Stimulated activated CD8-positive, alpha-beta memory T cell treated with anti-CD3 and anti-CD28 coated beads, Interleukin-15, amount 100 ng/mL, for 24 hours (primary cell): Measurements from ENCODE around the gene RANBP1.

ENCODE experiments used
- DNase-seq: peaks from one replicate; pipeline ENCODE4 v3.0.0-alpha.2; 2020; ENCODE audit warnings: low read depth

RANBP1 gene

DNA sequence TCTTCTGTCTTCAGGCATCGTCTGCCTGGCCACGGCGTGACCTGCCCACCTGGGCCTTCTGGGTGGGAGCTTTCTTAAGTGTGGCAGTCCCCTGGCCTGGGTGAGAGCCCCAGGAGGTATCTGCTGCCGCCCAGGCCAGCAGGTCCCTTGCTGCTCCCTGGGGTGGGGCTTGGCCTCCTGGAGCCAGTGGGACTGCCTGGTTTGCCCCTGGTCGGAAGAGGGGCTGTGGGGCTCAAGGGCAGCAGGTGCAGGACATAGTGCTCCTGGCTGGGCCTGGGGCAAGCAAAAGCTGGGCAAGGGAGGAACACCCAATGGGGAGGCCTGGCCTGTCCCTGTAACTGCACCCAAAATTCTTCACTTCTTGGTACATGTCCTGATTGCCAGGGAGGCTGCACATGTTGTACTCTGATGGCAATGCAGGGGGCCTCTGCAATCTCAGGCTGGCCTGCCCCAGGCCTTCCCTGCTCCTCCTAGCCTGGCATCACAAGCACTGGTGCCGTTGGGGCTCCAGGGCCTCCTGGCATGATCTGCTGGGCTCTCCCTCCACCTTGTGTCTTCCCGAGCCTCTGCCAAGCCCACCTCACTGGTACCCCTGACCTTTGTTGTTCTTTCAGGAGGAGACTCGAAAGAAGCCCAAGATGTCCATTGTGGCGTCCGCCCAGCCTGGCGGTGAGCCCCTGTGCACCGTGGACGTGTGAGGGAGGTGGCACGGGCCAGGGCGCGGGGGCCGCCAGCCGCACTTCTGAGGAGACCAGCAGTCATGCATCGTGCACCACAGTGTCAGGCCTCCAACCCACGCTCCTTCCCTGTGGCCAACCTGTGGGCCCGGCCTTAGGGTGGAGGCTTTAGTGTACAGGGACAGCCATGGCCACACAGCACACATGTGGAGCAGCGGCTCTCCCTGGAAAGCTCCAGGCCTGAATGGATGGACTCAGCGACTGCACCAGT lies 6.2 kb upstream of the RANBP1 start:
- DNase-seq = no peak

DNA sequence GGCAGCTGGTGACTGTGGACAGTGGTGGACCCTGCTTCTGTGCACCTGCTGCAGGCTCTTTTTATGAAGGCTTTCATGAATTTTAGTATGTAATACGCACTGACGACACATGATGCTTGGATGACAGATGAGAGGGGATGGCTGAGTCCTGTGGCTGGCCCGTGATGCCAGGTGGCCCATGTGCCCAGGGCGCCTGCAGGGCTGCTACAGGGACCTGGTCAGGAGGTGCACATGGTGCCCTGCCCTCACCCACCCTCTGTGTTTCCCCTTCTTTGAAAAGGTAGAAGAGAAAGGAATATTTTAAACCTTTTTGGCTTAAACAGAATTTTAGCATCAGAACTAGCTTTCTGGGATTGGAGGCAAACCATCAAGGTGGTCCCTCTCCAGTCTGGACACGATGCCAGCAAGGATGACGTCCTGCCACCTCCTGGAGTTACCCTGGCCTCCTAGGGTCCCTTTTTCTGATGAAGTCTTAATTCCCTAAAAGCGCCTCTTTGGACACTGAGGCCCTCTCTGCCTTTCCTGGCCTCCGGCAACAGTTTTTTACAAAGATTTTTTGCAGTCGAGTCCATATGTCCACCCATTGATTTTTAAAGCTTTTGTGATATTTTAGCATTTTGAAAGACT lies 5.4 kb upstream of the RANBP1 start:
- DNase-seq = no peak

DNA sequence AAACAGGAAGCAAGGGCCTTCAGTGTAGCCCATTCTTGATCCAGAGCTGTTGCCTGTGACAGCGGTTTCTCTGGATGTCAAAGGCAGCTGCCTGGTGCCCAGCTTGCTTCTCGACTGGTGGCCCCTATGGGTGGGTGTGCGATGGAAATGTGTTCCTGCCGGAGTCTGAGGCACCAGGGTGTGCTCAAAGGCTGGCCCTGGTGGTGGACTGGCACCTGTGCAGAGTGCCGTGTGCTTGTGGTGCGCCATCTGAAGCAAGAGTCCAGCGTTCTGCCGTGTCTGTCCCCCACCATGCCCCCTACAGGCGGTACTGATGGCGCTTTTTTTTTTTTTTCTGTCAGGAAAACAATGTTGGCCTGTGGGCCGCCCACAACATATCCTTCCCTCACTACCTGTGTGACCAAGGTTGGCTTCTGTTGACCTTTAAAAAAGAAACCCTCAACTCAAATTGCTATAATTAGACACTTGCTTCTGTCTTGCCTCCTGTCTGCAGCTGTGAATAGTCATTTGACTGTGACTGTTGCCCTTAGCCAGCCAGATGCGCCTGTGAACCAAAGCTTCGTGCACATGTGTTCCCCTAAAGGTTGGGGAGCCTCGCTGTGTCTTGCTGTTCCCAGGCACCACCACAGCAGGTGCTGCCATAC lies 4.7 kb upstream of the RANBP1 start:
- DNase-seq = no peak

DNA sequence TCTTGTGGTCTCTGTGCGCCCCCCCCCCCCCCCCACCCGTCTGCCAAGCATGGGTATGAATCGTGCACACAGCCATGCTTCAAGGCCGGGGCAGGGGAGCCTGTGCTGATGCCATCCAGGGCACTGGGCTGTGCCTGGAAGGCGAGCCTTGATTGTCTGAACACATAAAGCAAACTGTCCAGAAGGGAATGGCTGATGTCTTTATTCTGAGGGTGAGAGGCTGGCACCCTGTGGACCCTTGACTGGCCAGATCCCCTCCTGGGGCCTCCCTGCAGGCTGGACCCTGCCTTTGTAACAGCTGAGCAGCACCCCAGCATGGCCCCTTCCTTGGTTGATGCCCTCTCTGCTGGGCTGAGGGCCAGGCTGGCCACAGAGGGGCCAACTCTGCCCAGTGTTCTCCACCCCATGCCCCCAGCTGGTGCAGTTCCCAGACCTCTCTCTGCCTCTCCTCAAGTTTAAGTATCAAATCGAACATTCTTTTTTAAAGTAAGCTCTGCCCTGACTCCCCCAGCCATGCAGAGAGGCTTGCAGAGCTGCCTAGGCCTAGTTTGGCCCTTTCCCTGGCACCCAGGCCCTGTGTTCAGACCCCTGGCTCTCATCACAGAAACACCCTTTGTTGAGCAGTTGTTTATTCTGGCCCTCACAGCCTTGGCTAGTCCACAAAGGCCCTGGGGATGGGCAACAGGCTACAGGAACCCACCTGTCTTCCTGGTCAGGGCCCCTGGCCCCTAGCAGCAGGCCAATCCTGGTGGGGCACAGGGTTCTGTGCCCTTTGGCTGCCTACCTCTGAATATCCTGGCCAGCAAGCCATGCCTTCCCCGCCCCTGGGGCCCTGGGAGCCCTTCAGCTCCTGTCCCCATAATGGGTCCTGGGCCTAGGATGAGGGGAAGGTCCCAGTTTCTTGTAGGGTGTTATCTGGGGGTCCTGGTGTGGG lies 3.9 kb upstream of the RANBP1 start:
- no peak for DNase-seq

DNA sequence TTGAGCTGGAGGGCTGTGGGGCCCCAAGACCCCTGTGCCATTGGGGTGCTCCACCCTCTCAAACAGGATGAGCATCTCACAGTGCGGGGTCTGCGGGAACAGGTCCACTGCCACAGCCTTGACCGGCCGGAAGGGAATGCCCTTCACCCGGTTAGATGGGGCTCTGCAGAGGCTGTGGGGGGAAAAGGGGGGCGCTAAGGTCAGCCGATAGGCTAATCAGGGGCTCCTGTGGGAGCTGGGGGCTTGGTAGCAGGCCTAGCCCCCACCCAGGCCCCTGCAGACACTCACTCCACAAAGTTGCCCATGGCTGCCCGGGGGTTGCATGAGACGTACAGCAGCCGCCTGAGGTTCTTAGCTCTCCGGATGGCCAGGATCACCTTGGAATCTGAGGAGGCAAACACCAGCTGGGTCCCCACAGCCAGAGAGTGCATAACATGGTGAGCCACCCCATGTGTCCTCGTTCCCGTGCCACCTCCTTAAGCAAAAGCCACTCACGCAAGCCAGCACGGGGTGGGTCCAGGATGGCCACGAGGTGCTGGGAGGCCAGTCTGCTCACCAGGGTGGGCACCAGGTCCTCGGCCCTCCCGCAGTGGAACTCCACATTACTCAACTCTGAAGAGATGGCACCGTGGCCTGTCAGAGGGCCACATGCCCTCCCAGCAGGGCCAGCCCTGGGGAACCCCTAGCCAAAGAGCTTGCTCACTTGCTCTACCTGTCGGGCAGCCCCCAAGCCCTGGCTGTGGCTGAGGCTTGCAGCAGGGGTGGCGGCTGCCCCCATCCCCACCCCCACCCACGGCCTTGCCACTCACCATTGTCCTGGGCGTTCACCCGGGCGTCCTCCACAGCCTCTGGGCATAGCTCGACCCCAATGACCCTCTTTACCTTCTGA lies 3.0 kb upstream of the RANBP1 start:
- no peak for DNase-seq

DNA sequence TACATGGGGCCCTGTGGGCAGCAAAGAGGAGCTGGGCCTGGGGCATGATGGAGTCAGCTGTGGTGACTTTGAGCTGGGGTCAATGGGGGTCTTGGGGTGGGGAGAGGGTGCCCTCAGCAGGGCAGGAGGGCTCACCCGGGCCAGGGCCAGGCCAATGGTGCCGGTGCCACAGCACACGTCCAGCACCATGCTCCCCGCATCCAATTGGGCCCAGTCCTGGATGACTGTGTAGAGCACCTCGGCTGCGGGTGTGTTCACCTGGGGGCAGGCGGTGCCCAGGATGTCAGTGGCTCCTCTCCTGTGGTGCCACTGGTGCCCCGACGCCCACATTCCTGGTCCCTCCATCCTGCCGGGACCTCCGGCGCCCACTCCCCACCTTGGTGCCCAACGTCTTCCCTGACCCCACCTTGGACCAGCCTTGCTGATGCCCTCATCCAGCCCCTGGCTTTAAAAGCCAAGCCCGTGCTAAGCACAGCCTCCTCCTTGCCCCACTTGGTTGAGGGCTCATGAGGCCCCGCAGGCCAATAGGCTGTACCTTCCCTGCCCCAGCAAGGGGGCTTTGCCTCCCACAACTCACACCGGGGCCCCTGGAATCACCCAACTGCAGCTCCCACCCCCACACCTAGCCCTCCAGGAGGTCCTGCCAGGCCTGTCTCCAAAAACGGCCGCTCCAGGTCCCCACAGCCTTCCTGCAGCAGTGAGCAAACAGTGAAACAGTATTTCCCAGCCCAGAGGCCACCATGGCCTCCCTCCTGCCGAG lies 2.2 kb upstream of the RANBP1 start:
- DNase-seq = no peak

DNA sequence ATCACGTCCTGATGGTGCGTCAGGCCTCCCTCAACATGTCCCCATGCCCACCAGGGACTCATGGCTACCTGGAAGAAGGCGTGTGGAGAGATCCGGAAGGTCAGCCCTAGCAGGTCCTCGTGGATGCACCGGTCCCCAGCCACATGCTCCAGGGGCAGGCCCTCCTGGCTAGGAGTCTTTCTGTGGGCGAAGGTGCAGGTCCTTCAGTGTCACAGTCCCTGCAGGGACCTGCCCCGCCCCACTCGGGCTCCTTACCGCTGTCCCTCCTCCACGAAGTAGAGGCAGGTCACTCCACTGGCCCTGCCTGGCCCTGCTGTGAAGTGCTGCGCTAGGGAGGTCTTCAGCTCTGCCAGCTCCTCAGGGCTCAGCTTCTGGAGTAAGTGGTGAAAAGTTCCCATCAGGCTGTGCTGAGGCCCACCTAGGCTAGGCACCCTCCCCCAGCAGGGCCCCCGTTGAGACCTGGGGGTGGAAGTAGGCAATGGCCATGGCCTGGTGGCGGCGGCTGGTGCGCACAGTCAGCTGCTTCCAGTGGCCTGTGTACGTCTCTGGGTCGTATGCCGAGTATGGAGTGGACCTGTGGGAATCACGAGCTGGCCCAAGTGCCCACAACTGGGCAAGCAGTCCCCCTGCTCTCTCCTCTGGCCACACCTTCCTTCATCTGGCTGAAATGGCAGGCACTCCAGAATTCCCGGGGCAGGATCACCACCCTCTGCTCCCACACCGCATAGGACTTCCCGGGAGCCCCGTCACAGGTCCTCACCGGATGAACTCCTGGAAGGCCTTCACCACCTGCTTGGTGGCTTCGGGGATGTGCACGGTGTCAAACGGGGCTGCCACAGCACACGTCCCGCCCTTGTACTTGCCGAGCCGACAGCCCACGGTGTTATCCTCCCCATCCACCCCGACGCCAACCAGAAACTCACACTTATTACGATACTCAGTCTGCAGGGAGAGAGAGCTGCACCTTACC lies 1.1 kb upstream of the RANBP1 start:
- no peak for DNase-seq

DNA sequence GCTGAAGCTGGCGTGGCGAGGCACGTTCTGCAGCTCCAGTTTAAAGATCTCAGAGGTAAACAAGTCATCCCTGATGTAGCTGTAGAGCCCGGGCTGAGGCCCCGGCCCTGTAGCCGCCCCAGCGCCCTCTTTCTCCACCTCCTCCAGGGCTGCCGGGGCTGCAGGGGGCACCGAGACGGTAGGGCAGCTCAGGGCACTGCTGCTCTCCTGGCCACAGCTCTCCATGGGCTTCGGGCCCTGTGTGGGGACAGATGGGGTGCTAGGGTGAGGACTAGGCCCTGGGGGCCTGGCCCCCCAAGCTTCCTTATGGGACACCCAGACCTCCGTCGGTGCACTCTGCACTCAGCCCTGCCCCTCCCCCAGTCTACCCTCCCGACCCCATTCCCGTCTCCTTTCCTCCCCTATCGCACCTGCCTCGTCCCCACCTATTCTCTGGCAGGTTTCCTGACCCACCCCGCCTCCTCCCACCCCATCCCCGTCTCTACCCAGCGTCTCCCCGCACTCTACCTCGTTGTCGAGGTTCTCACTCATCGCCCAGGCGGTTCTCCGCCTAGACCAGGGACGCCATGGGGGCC lies 559 bp downstream of the RANBP1 start:
- no peak for DNase-seq

DNA sequence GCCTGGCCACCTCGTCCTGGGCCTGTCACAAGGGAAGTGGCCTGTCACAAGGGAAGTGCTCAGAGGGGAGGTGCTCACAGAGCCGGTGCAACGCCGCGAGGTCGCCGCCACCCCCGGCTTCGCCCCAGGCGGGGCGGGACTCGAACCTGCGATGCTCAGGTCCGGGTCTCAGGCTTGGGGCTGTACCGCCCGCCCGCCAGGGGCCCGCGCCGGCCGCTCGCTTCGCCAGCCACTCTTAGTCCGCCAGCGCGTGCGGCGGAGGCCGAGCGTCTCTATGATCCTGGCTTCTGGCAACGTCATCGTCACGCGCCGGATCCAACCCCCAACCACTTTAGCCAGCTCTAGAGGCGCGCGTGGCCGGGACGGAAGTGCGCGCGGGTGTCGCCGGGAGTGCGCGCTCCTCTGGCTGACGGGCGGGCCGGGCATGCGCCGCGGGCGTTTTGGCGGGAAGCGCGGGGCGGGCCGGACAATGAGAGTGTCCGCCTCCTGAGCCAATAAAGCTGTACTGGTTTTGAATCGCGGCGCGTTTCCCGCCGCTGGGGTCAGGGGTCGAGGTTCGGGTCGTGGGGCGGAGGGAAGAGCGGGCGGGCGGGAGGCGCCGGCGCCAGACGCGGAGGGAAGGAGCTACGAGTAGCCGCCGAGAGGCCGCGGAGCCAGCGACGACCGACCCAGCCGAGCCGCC lies 1.2 kb downstream of the RANBP1 start, which contains the start of gene TRMT2A:
Gene TRMT2A (minus strand): TSS at position 276 of the 682 bp plus-strand sequence. CDS start 320 bp downstream, outside the sequence.
- DNase-seq = peak; percentile 93

DNA sequence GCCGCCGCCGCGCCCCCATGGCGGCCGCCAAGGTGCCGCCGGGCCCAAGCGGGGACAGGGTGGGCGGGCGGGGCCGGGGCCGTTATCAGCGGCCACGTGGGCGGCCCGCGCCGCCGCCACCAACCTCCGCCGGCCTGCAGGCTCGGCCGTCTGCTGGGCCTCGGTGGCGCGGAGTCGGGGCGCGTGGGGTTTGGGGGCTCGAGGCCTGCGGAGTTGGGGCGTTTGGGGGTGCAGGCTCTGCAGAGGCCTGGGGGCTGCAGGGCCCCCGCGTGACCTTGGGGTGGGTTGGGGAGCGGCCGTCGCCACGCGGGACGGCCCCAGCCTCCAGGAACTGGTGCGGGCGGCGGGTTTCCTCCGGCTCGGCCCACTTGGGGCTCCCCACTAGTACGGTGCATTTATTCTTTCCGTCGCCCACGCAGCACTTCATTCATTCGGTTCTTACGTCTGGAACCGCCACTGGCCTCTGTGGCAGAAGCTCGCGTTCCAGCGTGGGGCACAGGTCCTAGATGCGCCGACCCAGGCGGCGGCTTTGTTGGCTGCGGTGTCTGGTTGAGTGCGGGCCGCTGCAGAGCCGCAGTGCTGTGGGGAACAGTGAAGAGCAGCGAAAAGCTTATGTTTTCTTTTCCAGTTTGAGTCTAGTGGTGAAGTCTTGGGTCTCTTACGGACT lies 1.9 kb downstream of the RANBP1 start:
- DNase-seq = peak; percentile 52

DNA sequence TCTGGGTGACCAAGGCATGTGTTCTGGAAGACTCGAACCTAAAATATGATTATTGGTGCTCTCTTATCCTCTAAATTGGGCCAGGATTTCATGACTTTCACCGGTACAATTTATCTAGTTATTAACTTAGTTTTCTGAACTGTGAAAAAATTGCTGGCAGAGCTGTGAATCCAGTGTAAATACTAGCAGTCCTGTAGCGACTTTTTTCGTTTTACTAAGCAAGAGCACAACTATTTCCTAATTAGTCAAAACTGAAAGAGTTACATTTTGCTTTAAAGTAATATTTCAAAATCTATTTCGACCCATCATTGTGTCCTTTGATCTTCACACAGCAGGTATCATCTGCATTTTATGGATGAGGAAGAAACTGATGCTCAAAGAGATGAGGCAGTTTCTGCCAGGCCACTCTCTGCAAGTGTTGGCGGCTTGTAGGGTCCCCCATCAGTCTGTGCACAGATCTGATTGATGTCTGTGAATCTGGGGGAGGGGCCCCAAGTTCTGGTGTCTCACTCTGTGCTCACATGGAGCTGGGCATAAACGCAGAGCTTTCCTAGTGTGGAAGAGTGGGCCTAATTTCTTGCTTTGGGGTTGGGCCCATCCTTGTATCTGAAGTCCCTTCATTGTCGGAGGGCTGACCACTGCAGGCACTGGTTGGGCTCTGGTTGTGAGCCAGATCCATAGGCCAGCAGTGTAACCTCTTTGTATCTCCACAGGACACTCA lies 2.6 kb downstream of the RANBP1 start:
- no peak for DNase-seq

DNA sequence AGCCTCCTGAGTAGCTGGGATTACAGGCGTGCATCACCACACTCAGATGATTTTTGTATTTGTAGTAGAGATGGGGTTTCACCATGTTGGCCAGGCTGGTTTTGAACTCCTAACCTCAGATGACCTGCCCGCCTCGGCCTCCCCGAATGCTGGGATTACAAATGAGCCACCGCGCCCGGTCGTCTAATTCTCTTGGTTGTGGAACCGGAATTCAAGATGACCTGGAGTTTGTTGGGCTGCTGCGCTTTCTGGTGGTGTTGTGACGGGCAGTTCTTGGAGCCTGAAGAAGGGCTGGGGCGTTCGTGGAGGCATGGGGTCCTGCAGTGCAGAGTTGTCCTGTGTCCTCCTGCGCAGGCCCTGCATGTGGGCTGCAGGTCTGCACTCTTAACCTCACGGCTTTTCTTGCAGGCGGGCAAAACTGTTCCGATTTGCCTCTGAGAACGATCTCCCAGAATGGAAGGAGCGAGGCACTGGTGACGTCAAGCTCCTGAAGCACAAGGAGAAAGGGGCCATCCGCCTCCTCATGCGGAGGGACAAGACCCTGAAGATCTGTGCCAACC lies 6.0 kb downstream of the RANBP1 start:
- no peak for DNase-seq

DNA sequence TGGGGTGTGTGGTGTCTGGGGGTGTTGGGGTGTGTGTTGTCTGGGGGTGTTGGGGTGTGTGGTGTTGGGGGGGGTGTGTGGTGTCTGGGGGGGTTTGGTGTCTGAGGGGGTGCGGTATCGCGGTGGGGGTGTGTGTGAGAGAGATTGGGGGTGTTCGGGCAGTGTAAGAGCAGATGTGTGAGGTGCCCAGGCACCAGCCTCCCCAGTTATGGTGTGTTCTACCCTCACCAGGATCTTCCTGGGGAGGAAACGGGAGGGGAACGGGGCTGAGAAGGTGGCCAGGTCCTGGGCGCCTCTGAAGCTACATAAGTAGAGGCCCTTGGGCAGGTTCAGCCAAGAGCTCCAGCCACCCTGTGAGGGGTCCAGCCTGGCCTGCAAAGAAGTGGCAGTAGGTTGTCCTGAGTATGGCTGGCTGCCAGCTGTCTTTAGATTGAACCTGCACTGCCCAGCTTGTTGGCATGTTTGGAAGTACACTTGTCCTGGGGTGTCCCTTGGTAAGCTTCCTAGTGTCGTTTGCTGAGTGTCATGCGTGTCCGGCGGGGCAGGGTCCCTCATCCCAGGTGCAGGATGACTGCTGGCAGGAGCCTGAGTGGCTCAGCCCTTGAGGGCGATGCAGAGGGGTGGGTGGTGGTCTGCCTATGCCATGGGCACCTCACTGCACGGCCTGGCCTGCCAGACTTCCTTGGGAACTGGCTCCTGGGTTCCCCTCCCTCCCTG lies 7.6 kb downstream of the RANBP1 start:
- no peak for DNase-seq

DNA sequence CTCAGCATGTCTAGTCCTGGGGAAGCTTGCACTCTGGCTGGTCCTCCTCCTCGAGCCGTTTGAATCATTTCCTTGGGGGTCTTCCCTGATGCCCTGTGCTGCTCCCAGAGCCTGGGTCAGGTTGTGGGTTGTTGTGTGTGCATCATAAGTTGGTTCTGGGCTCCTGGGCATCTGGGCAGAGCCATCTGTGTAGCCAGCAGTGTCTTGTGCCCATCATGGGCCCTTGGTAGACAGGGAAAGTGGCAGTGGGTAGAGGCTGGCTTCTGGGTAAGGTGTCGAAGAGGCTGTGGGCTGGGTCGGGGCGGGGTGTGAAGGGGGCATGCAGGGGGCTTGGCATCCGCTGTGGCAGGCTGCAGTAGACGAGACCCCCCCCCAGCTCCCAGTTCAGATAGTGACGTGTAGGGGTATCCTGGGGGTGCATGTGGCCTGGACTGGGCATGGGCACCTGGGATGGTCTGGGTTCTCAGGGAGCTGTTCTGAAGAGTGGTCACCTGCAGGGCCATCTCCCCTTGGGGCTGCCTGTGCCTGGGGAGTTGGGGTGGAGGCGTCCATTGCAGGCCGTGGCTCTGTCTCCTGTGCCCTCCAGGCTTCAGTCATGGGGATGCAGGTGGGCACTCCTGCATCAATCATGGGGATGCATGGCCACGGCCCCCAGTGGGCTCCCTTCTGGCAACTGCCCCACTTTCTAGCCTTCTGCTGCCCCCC lies 8.3 kb downstream of the RANBP1 start:
- no peak for DNase-seq
